Endothelial cell of umbilical vein (primary cell): ENCODE data around the gene RNU7-1. TPM values are rescaled to one million over a fixed set of nuclear protein-coding genes. Genes with fewer than 3 reads are reported as not detected.

ENCODE experiments used
- BruUV-seq: library from RNA; stranded (reverse); fragments of 400-500 nt; replicated peaks from 2 replicates; lab custom pipeline; 2021; lab: Mats Ljungman, UMichigan
- CTCF ChIA-PET: fragments of 300-600, 350-600 bp; sonication (Branson Sonifier 250); formaldehyde crosslinking; loops from one replicate; lab custom pipeline; 2021; ENCODE audit warnings: antibody characterized with exemption, inconsistent platforms; lab: Charles Lee
- POLR2A ChIA-PET: fragments of 300-600, 350-600 bp; sonication (Branson Sonifier 250); formaldehyde crosslinking; loops from one replicate; lab custom pipeline; 2021; ENCODE audit warnings: antibody characterized with exemption, inconsistent platforms; lab: Charles Lee
- DNase-seq: peaks from one replicate; pipeline ENCODE4 v3.0.0-alpha.2; 2011; ENCODE audit warnings: low read depth, low spot score
- FAIRE-seq: peaks from 2 replicates; lab custom pipeline; 2011; peaks lifted over from hg19 to GRCh38; lab: Jason Lieb, UNC
- H2AFZ ChIP-seq: 2 replicates; pipeline ENCODE4 v1.6.0; 2012; ENCODE audit warnings: low read depth, low read length, control low read depth, inconsistent platforms
- H3K27ac ChIP-seq: 2 replicates; pipeline ENCODE4 v1.5.1; 2011; ENCODE audit warnings: low read depth, mild to moderate bottlenecking, control low read depth, low read length, moderate library complexity; ENCODE audit not compliant: insufficient read depth
- H3K27me3 ChIP-seq, 2 experiments: 2 replicates each; pipeline versions ENCODE4 v1.6.0 to v1.6.1; 2011; ENCODE audit warnings: low read length in 2 of 2, mixed read lengths in 1 of 2; ENCODE audit not compliant: control insufficient read depth in 2 of 2, insufficient read depth in 2 of 2
- H3K36me3 ChIP-seq, 2 experiments: 2 replicates in 1 of 2; 3 replicates in 1 of 2; pipeline ENCODE4 v1.5.1; 2011; ENCODE audit warnings: low read length in 2 of 2, mild to moderate bottlenecking in 1 of 2, moderate library complexity in 1 of 2; ENCODE audit not compliant: control insufficient read depth in 2 of 2, insufficient read depth in 2 of 2; ENCODE audit errors: extremely low read depth in 1 of 2
- H3K4me1 ChIP-seq: 3 replicates; pipeline ENCODE4 v1.5.1; 2011; ENCODE audit warnings: mild to moderate bottlenecking, low read length; ENCODE audit not compliant: control insufficient read depth, insufficient read depth; ENCODE audit errors: extremely low read depth
- H3K4me2 ChIP-seq: 2 replicates; pipeline ENCODE4 v1.6.1; 2011; ENCODE audit warnings: low read length, control low read depth, mixed read lengths; ENCODE audit not compliant: insufficient read depth
- H3K4me3 ChIP-seq, 3 experiments: fragments of 200-600 bp in 1 of 3; sonication (generic), shearing (Covaris generic) in 1 of 3; replicated peaks in 1 of 3; 2 replicates each; pipeline ENCODE4 v1.5.1; 2011 to 2016; ENCODE audit warnings: control low read depth in 3 of 3, low read length in 3 of 3, mild to moderate bottlenecking in 2 of 3, inconsistent platforms in 1 of 3, low read depth in 1 of 3, moderate library complexity in 1 of 3; ENCODE audit not compliant: insufficient read depth in 1 of 3
- H3K79me2 ChIP-seq: 2 replicates; pipeline ENCODE4 v1.6.0; 2012; ENCODE audit warnings: low read length, inconsistent platforms; ENCODE audit not compliant: control insufficient read depth, insufficient read depth
- H3K9ac ChIP-seq: replicated peaks from 2 replicates; pipeline ENCODE3; 2011; ENCODE audit warnings: low read length, control low read depth; ENCODE audit not compliant: insufficient read depth; ENCODE audit errors: extremely low read depth
- H3K9me1 ChIP-seq: replicated peaks from 3 replicates; pipeline ENCODE4 v1.6.0; 2011; ENCODE audit warnings: mild to moderate bottlenecking, low read length; ENCODE audit not compliant: control insufficient read depth, insufficient read depth; ENCODE audit errors: extremely low read depth
- H3K9me3 ChIP-seq: replicated peaks from 2 replicates; pipeline ENCODE4 v1.5.1; 2012; ENCODE audit warnings: low read length, inconsistent platforms; ENCODE audit not compliant: control insufficient read depth, insufficient read depth
- H4K20me1 ChIP-seq: replicated peaks from 2 replicates; pipeline ENCODE3; 2011; ENCODE audit warnings: mild to moderate bottlenecking, low read length; ENCODE audit not compliant: control insufficient read depth, insufficient read depth; ENCODE audit errors: extremely low read depth
- EZH2 ChIP-seq: IDR thresholded peaks from 2 replicates; pipeline ENCODE4 v1.6.1; 2012; ENCODE audit warnings: borderline replicate concordance, low read depth, mild to moderate bottlenecking, moderate library complexity, low read length, inconsistent platforms; ENCODE audit not compliant: severe bottlenecking
- FOS ChIP-seq: IDR thresholded peaks from 2 replicates; pipeline ENCODE4 v1.6.1; 2011; ENCODE audit warnings: mild to moderate bottlenecking, low read length, moderate library complexity, borderline replicate concordance; ENCODE audit not compliant: insufficient read depth
- GATA2 ChIP-seq: IDR thresholded peaks from 2 replicates; pipeline ENCODE4 v1.7.0; 2011; ENCODE audit warnings: low read depth, mild to moderate bottlenecking, moderate library complexity, mixed read lengths, low read length; ENCODE audit not compliant: insufficient read length, insufficient read depth
- JUN ChIP-seq: IDR thresholded peaks from 2 replicates; pipeline ENCODE4 v1.6.1; 2011; ENCODE audit warnings: borderline replicate concordance, low read depth; ENCODE audit not compliant: insufficient read length, insufficient read depth
- MYC ChIP-seq: IDR thresholded peaks from one replicate; pipeline ENCODE4 v1.6.1; 2011; ENCODE audit warnings: mild to moderate bottlenecking, low read depth, low read length
- POLR2A ChIP-seq: IDR thresholded peaks from 2 replicates; pipeline ENCODE4 v1.6.1; 2012; ENCODE audit warnings: low read depth, mild to moderate bottlenecking, control low read depth, low read length
- POLR2AphosphoS5 ChIP-seq: IDR thresholded peaks from 2 replicates; pipeline ENCODE4 v1.6.1; 2012; ENCODE audit warnings: low read depth, mild to moderate bottlenecking, control low read depth, low read length, moderate library complexity; ENCODE audit not compliant: insufficient read depth
- dilution Hi-C: fragments of 300-500 bp; cut with MboI; formaldehyde crosslinking; loops from one replicate; pipeline ENCODE4 v1.15.0; 2019; ENCODE audit warnings: low sequenced_read_pairs; ENCODE audit not compliant: extremely low pct_ligation_motif_present
- intact Hi-C: fragments of 100-400 bp; cut with micrococcal nuclease; formaldehyde crosslinking; loops from one replicate; pipeline ENCODE4 v1.10.0; 2022
- polyA plus RNA-seq, 4 experiments: library from polyadenylated mRNA; depleted of rRNA in 3 of 4; stranded (reverse) in 3 of 4; unstranded in 1 of 4; fragments of >200 nt; gene quantifications; 2 replicates each; pipeline versions ENCODE4 v1.2.1 to v1.2.3, GENCODE V29; 2011 to 2012; ENCODE audit warnings: missing spikeins in 1 of 4
- total RNA-seq: library from RNA; stranded (reverse); gene quantifications from 2 replicates; pipeline ENCODE4 v1.2.3, GENCODE V29; 2021
- TF ChIP-seq, protein P1 (sequence below), 2 donors: IDR thresholded peaks; 1 replicate in 1 of 2; 2 replicates in 1 of 2; pipeline ENCODE4 v1.5.1; 2011; ENCODE audit warnings: low read length in 2 of 2, mild to moderate bottlenecking in 2 of 2, moderate library complexity in 2 of 2, control low read depth in 1 of 2, inconsistent platforms in 1 of 2, low read depth in 1 of 2; ENCODE audit not compliant: insufficient read depth in 1 of 2; ENCODE audit errors: extremely low read depth in 1 of 2
- TF ChIP-seq, protein P2 (sequence below): IDR thresholded peaks from 2 replicates; pipeline ENCODE4 v1.6.1; 2011; ENCODE audit not compliant: insufficient read depth, insufficient read length

Gene RNU7-1
- total and polyA plus RNA-seq, 2 donors (not counting 3 experiments of a cell fraction or from before 2014, with no cell fraction given): not detected

DNA sequence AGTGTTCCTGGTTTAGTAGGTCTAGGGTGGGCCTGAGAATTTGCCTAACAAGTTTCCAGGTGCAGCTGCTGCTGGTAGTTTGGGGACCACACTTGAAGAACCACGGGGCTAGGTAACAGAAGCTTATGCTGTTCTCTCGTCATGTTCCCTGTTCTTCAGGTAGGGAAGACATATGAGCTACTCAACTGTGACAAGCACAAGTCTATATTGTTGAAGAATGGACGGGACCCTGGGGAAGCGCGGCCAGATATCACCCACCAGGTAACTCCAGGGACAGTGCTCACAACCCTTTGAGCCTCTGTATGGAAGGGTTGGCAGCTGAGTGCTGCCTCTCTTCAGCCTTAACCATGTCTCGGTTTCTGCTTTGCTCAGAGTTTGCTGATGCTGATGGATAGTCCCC lies 30.6 kb downstream of the RNU7-1 start:
- BruUV-seq: no TSS peak
- ChIA-PET POLR2A (no interaction called here), CTCF (interaction anchor here (0.8 to 1.6 kb wide), 2 partner anchors 9 to 49 kb away, joined by 3 read pairs; no protein-coding TSS in a partner anchor)
- FAIRE-seq (no peak), DNase-seq (no peak)
- Histone ChIP-seq H3K79me2 (peaks cover 36% of the 10 kb centered on the region), H3K9me1 (no peaks in the 10 kb centered on the region), H3K36me3 (peaks cover 18 to 30% of the 10 kb centered on the region in 2 experiments), H3K4me3 (no peak overlapping the region), H2AFZ (no peak overlapping the region), H3K4me1 (peaks cover 10% of the 10 kb centered on the region), H3K27me3 (no peaks in the 10 kb centered on the region), H3K9me3 (no peaks in the 10 kb centered on the region), H4K20me1 (no peaks in the 10 kb centered on the region), H3K4me2 (no peak overlapping the region), H3K9ac (no peak overlapping the region), H3K27ac (no peak overlapping the region)
- dilution Hi-C loops (no loop called here), intact Hi-C loops (loop anchor here (5.0 kb wide), 1 partner anchor 118 kb away; the partner anchor contains the start of gene C1R)
- no peak for TF ChIP-seq EZH2
- TF ChIP-seq, protein P1, sequence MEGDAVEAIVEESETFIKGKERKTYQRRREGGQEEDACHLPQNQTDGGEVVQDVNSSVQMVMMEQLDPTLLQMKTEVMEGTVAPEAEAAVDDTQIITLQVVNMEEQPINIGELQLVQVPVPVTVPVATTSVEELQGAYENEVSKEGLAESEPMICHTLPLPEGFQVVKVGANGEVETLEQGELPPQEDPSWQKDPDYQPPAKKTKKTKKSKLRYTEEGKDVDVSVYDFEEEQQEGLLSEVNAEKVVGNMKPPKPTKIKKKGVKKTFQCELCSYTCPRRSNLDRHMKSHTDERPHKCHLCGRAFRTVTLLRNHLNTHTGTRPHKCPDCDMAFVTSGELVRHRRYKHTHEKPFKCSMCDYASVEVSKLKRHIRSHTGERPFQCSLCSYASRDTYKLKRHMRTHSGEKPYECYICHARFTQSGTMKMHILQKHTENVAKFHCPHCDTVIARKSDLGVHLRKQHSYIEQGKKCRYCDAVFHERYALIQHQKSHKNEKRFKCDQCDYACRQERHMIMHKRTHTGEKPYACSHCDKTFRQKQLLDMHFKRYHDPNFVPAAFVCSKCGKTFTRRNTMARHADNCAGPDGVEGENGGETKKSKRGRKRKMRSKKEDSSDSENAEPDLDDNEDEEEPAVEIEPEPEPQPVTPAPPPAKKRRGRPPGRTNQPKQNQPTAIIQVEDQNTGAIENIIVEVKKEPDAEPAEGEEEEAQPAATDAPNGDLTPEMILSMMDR (IDR thresholded peaks at IDR 0.05; ENCODE audit: extremely low read depth in 1 of 2, insufficient read depth in 1 of 2, low read depth in 1 of 2, low read length in 2 of 2): no peak
- TF ChIP-seq, protein P2, sequence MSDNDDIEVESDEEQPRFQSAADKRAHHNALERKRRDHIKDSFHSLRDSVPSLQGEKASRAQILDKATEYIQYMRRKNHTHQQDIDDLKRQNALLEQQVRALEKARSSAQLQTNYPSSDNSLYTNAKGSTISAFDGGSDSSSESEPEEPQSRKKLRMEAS: no peak
- TF ChIP-seq JUN: no peak
- no peak for TF ChIP-seq MYC
- no peak for TF ChIP-seq GATA2
- TF ChIP-seq FOS: no peak
- TF ChIP-seq POLR2A: no peak
- TF ChIP-seq POLR2AphosphoS5: no peak
